ENCODE measurements around the gene PLOD3. TPM values are rescaled to one million over a fixed set of nuclear protein-coding genes. Genes with fewer than 3 reads are reported as not detected.

The PLOD3 gene
- total and polyA plus RNA-seq, 2 donors (not counting 3 experiments of a cell fraction or from before 2014, with no cell fraction given) = 143 to 170 TPM

GRCh38 chr7:101222275-101222830 lies 5.0 kb upstream of the PLOD3 start:
- Histone ChIP-seq H3K4me2 (ENCODE audit: insufficient read depth, low read length) (no peak overlapping the region), H3K9me1 (replicated peaks; ENCODE audit: control insufficient read depth, extremely low read depth, insufficient read depth, low read length) (no peaks in the 10 kb centered on the region), H3K36me3 (ENCODE audit: control insufficient read depth in 2 of 2, extremely low read depth in 1 of 2, insufficient read depth in 2 of 2, low read length in 2 of 2) (peaks cover 2 to 6% of the 10 kb centered on the region in 2 experiments), H3K4me3 (replicated peaks in 1 of 3; ENCODE audit: insufficient read depth in 1 of 3, low read depth in 1 of 3, low read length in 3 of 3) (no peak overlapping the region), H3K79me2 (ENCODE audit: control insufficient read depth, insufficient read depth, low read length) (peaks cover 31% of the 10 kb centered on the region), H3K27ac (ENCODE audit: insufficient read depth, low read depth, low read length) (no peak overlapping the region), H3K27me3 (ENCODE audit: control insufficient read depth in 2 of 2, insufficient read depth in 2 of 2, low read length in 2 of 2) (no peaks in the 10 kb centered on the region), H3K4me1 (ENCODE audit: control insufficient read depth, extremely low read depth, insufficient read depth, low read length) (peaks cover 7% of the 10 kb centered on the region), H3K9me3 (replicated peaks; ENCODE audit: control insufficient read depth, insufficient read depth, low read length) (no peaks in the 10 kb centered on the region), H4K20me1 (replicated peaks; ENCODE audit: control insufficient read depth, extremely low read depth, insufficient read depth, low read length) (no peaks in the 10 kb centered on the region), H2AFZ (ENCODE audit: low read depth, low read length) (no peak overlapping the region), H3K9ac (replicated peaks; ENCODE audit: extremely low read depth, insufficient read depth, low read length) (no peak overlapping the region)
- intact Hi-C loops (cut with micrococcal nuclease) (no loop called here), dilution Hi-C loops (cut with MboI; ENCODE audit: extremely low pct_ligation_motif_present, low sequenced_read_pairs) (no loop called here)
- FAIRE-seq (no peak), DNase-seq (ENCODE audit: low read depth, low spot score) (no peak)
- POLR2A ChIA-PET = no interaction called here
- BruUV-seq (replicated peaks) = no TSS peak
- TF ChIP-seq MAX (IDR thresholded peaks at IDR 0.05; ENCODE audit: insufficient read depth, insufficient read length) (no peak), POLR2AphosphoS5 (IDR thresholded peaks at IDR 0.05; ENCODE audit: insufficient read depth, low read depth, low read length) (no peak), POLR2A (IDR thresholded peaks at IDR 0.05; ENCODE audit: low read depth, low read length) (no peak), FOS (IDR thresholded peaks at IDR 0.05; ENCODE audit: borderline replicate concordance, insufficient read depth, low read length) (no peak), MYC (IDR thresholded peaks at IDR 0.05; ENCODE audit: low read depth, low read length) (no peak), EZH2 (IDR thresholded peaks at IDR 0.05; ENCODE audit: borderline replicate concordance, low read depth, low read length, severe bottlenecking) (no peak), GATA2 (IDR thresholded peaks at IDR 0.05; ENCODE audit: insufficient read depth, insufficient read length, low read depth, low read length) (no peak), JUN (IDR thresholded peaks at IDR 0.05; ENCODE audit: borderline replicate concordance, insufficient read depth, insufficient read length, low read depth) (no peak), CTCF (IDR thresholded peaks at IDR 0.05; ENCODE audit: extremely low read depth in 1 of 2, insufficient read depth in 1 of 2, low read depth in 1 of 2, low read length in 2 of 2) (no peak)
- CTCF ChIA-PET = interaction anchor here (1.3 to 1.4 kb wide), 2 partner anchors 9 to 22 kb away, joined by 3 to 4 read pairs; no protein-coding TSS in a partner anchor
